Prostate gland (tissue), 2 donors: ENCODE data around the gene BRCA2.

ENCODE experiments used
- CTCF ChIP-seq, 4 experiments: fragments of 200-600 bp in 2 of 4; fragments of 450-650 bp in 2 of 4; sonication (generic) in 2 of 4; IDR thresholded peaks; 1 replicate in 3 of 4; 2 replicates in 1 of 4; pipeline ENCODE4 v1.5.1; 2016 to 2019; ENCODE audit warnings: antibody characterized with exemption in 4 of 4, mild to moderate bottlenecking in 2 of 4, moderate library complexity in 2 of 4
- POLR2A ChIP-seq: fragments of 450-650 bp; IDR thresholded peaks from one replicate; pipeline ENCODE4 v1.6.1; 2016; ENCODE audit warnings: antibody characterized with exemption, mild to moderate bottlenecking

- TF ChIP-seq CTCF (IDR thresholded peaks at IDR 0.05): no peak
- TF ChIP-seq POLR2A: no peak
These were observed 32.3 kb downstream of the BRCA2 start for GRCh38 chr13:32347651-32348050.
